Measurements from ENCODE around the gene SLC9A8. TPM values are rescaled to one million over a fixed set of nuclear protein-coding genes. Genes with fewer than 3 reads are reported as not detected.

The SLC9A8 gene
- total and polyA plus RNA-seq, 7 donors = 6.1 to 19.4 (median 10.6) TPM

DNA sequence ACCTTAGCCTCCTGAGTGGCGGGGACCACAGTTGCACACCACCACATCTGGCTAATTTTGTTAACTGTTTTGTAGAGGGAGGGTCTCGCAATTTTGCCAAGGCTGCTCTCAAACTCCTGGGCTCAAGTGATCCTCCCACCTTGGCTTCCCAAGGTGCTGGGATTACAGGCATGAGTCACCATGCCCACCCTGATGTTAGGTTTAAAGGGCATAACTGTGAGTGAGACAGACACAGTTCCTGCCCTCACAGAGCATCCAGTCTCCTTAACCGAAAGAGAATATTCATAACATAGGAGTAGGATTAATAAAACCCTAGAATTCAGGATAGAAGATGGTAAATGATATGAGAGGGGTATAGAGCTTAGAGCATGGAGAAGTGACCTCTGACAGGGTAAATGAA, 105.8 kb downstream of the SLC9A8 start:
- H3K27me3 ChIP-seq (ENCODE audit: insufficient read depth in 3 of 3, low read length in 2 of 3) = no peaks in the 10 kb centered on the region
- peaks cover 11% of the 10 kb centered on the region for H3K4me1 ChIP-seq
- no peak overlapping the region for H3K27ac ChIP-seq
- no peak for TF ChIP-seq CTCF (IDR thresholded peaks at IDR 0.05)
- no peak overlapping the region for H3K4me3 ChIP-seq
- intact Hi-C loops (cut with DNase I) = no loop called here
- no peak for DNase-seq
- no peaks in the 10 kb centered on the region for H3K36me3 ChIP-seq (ENCODE audit: insufficient read depth in 1 of 2, low read depth in 1 of 2)
- ATAC-seq = no peak
- whole genome bisulfite sequencing, 3 donors = 87 to 92% (median 90%) methylated on average over 3 of the region's 3 CpGs
- no peaks in the 10 kb centered on the region for H3K9me3 ChIP-seq

GRCh38 chr20:49919009-49919408, 106.4 kb downstream of the SLC9A8 start:
- Histone ChIP-seq H3K4me1 (peaks cover 6% of the 10 kb centered on the region), H3K36me3 (ENCODE audit: insufficient read depth in 1 of 2, low read depth in 1 of 2) (no peaks in the 10 kb centered on the region), H3K27ac (no peak overlapping the region), H3K9me3 (no peaks in the 10 kb centered on the region), H3K27me3 (ENCODE audit: insufficient read depth in 3 of 3, low read length in 2 of 3) (no peaks in the 10 kb centered on the region), H3K4me3 (no peak overlapping the region)
- intact Hi-C loops (cut with DNase I) = no loop called here
- WGBS, 3 donors = 60 to 70% (median 69%) methylated on average over 7 of the region's 7 CpGs
- DNase-seq (no peak), ATAC-seq (no peak)
- no peak for TF ChIP-seq CTCF (IDR thresholded peaks at IDR 0.05)

GRCh38 chr20:49919461-49919860, 106.8 kb downstream of the SLC9A8 start:
- Histone ChIP-seq H3K27me3 (ENCODE audit: insufficient read depth in 3 of 3, low read length in 2 of 3) (no peaks in the 10 kb centered on the region), H3K27ac (no peak overlapping the region), H3K4me3 (no peak overlapping the region), H3K9me3 (no peaks in the 10 kb centered on the region), H3K36me3 (ENCODE audit: insufficient read depth in 1 of 2, low read depth in 1 of 2) (no peaks in the 10 kb centered on the region), H3K4me1 (peaks cover 1% of the 10 kb centered on the region)
- intact Hi-C loops (cut with DNase I) = no loop called here
- no peak for TF ChIP-seq CTCF (IDR thresholded peaks at IDR 0.05)
- DNase-seq (no peak), ATAC-seq (no peak)
- 73 to 82% (median 80%) methylated on average over 2 of the region's 2 CpGs for WGBS, 3 donors

DNA sequence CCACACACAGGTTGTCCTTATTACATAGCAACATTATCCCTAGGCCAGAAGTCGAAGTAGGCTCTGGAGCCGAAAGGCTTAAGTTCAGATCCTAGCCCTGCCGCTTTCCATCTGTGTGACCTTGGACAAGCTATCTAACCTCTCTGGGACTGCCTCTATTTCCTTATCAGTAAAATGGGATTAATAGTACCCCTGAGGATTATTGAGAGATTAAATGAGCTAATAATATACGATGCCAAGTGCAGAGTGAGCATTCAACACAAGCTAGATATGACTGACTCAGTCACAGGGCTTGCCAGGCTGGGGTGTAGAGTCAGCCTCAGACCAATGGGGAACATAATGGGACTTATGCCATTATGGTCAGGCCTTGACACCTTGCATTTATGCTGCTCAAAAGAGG, 111.6 kb downstream of the SLC9A8 start:
- no peak for TF ChIP-seq CTCF (IDR thresholded peaks at IDR 0.05)
- Histone ChIP-seq H3K36me3 (ENCODE audit: insufficient read depth in 1 of 2, low read depth in 1 of 2) (no peaks in the 10 kb centered on the region), H3K4me1 (no peaks in the 10 kb centered on the region), H3K27ac (no peak overlapping the region), H3K9me3 (no peaks in the 10 kb centered on the region), H3K4me3 (no peak overlapping the region), H3K27me3 (ENCODE audit: insufficient read depth in 3 of 3, low read length in 2 of 3) (no peaks in the 10 kb centered on the region)
- DNase-seq = no peak
- intact Hi-C loops (cut with DNase I) = no loop called here
- WGBS, 3 donors = 73 to 87% (median 84%) methylated on average over 4 of the region's 4 CpGs
- ATAC-seq = no peak

DNA sequence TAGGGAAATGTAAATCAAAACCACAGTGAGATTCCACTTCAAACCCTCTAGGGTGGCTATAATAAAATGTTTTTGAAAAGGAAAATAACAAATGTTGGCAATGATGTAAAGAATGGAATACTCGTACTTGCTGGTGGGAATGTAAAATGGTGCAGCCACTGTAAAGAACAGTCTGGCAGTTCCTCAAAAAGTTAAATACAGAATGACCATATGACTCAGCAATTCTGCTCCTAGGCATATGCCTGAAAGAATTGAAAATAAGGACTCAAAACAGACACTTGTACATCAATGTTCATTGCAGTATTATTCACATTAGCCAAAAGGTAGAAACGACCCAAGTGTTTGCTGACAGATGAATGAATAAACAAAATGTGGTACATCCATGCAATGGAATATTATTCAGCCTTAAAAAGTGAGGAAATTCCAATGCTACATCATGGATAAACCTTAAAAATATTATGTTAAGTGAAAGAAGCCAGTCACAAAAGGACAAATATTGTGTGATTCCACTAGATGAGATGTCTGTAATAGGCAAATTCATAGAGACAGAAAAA, 113.3 kb downstream of the SLC9A8 start:
- Histone ChIP-seq H3K4me1 (no peaks in the 10 kb centered on the region), H3K27ac (no peak overlapping the region), H3K27me3 (ENCODE audit: insufficient read depth in 3 of 3, low read length in 2 of 3) (no peaks in the 10 kb centered on the region), H3K9me3 (no peaks in the 10 kb centered on the region), H3K36me3 (ENCODE audit: insufficient read depth in 1 of 2, low read depth in 1 of 2) (no peaks in the 10 kb centered on the region), H3K4me3 (no peak overlapping the region)
- intact Hi-C loops (cut with DNase I) = loop anchor here in 1 of 2 donors (5.0 kb wide), 1 partner anchor 319 kb away; no protein-coding TSS in a partner anchor
- no peak for DNase-seq
- WGBS, 3 donors = 68 to 74% (median 72%) methylated on average over 2 of the region's 2 CpGs
- no peak for ATAC-seq
- TF ChIP-seq CTCF (IDR thresholded peaks at IDR 0.05) = no peak
